GM21786 (cell line): ENCODE results near the gene PPP1R14C.

Source experiments
- ATAC-seq: cut with Tn5 transposase; IDR thresholded peaks from one replicate; pipeline ENCODE4 v1.9.1; 2021; ENCODE audit not compliant: unreplicated experiment

PPP1R14C gene

DNA sequence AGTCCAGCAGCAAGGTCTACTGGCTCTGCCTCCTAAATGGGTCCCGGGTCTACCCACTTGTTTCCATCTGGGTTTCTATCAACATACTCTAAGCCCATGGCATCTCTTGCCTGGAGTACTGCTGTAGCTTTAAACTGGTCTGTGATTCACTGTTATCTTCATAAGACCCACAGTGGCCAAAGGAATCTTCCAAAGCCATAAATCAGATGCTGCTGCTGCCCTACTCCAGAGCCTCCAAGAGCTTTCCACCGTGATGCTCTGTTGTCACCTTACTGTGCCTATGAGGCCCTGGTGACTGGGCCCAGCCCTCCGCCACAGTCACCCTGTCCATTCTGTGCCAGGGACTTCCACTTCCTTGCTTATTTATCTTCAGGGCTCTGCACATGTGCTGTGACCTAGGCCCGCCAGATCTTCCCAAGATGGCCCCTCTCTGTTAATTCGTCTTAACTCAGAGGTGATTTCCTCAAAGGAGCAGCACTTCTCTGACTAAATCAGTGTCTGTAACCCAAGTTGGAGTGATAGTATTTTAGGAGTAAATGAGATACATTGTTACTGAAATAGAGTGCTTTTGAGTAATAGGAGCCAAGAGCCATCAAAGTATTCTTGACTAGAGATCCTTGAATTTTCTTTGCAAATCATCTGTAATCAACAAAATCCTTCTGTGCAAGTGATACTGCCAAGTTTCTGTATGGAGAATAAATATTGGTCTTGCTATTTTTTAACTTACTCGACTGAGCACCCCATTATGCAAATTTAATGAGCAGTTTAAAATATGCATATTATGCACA is 102.5 kb downstream of the PPP1R14C start:
- ATAC-seq, result no peak

DNA sequence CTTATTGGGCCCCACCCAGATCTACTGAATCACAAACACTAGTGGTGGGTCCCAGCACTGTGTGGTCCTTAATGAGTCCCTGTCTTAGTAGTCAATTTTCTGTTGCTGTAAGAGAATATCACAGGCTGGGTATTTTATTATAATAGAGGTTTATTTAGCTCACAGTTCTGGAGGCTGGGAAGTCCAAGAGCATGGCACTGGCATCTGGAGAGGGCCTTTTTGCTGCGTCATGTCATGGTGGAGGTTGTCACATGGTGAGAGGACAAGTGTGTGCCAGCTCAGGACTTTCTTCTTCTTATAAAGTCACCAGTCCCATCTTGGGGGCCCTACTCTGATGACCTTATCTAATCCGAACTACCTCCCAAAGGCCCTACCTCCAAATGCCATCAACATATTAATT is 105.0 kb downstream of the PPP1R14C start:
- ATAC-seq, result no peak

DNA sequence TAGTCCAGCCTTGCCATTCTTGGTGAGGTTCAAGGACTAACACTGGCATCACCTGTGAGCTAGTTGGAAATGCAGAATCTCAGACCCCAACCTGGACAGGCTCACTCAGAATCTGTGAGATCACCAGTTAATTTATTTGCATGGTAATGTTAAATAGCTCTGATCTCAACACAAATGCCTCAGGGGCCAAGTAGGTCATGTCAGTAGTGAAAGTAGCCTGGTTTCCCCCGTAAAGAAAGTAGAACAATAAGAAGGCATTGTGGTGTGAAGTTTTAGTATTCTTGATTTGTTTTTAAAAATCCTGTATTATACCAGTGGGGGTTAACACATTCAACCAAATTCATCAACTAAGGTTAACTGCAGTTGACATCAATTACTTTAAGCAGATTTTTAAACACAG is 105.5 kb downstream of the PPP1R14C start:
- no peak for ATAC-seq

- no peak for ATAC-seq
Observed at GRCh38 chr6:150249261-150249660, 106.4 kb downstream of the PPP1R14C start.

DNA sequence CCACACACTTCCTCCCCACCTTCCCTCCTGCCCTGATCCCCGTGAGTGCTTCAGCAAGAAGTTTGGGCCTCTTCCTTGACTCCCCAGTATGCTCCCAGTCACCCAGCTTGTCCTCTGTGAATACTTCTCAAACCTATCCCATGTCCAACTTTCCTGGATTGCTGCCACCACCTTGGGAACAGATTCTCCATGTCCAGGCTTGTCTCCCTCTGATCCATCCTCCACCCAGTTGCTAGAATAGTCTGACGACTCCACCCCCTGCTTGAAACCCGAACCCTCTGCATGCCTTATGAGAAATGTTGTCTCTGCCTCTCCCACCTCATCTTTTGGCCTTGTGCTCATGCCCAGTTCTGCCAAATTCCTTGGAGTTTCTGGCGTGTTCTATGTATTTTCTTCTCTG is 108.0 kb downstream of the PPP1R14C start:
- ATAC-seq, result no peak

DNA sequence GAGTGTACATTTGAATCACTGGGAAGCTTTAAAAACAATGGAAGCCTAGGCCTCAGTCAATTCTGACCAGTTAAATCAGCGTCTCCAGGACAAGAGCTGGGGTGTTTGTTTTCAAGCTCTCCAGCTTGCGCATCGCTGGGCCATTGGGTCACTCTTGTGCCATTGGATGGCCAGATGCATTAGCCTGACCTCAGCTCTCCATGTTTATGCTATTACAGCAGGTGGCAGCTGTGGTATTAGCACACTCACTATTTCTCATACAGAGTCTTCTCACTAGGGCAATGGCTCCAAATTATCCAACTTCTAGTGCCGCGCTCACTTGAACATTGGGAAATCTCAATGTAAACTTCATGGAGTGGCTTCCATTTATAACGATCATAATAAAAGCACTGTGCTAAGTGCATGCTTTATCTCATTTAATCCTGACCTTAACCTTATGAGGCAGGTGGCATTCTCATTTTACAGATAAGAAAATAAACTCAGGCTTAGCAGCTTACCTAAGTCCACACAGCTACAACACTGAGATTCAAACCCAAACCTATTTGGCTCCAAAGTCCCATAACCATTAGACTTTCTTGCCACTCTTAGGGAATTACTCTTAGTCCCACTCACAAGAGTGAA is 108.8 kb downstream of the PPP1R14C start:
- ATAC-seq, result no peak

DNA sequence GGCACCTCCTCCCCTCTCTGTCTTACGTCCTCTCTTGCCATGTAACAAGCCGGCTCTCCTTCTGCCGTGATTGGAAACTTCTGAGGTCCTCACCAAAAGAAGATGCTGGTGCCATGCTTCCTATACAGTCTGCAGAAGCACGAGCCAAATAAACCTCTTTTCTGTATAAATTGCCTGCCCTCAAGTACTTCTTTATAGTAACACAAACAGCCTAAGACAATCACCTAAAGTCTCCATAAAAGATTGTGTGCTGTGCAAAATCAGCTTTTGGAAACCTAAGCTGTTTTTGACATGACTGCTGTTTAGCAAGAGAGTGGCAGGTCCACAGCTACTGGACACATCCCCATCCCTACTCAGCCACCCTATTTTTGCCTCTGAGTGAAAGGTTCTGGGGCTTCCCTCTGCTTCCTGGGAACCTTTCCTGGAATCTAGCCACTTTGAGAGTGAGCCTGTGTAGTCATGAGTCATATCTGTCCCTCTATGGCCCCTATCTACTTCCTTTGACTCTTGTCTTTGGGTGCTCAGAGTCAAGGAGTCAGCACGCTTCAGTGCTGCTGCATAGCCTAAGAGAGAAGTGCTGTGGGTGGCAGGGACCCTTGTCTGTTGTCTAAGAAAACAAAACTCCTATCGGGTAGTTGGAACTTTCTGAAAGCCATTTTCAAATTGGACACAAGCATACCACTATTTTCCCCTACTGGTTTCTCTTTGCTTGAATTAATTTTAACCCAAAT is 110.0 kb downstream of the PPP1R14C start:
- ATAC-seq, result no peak

DNA sequence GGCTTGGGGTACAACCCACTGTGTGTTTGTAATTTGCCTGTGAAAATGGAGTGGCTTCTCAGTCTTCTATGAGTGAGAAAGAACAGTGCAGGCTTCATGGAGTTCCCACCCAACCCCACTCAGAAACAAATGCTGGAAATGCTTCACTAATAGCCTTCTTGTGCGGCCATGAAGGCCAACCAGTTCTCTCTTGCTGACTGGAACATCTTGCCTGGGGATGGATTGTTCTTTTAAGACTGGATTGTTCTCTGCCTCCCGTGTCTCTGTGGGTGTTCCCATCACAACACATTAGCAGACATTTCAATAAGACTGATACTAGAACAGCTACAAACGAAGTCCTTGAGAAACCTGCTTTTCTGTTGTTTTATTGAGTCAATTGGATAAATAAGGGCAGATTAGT is 110.6 kb downstream of the PPP1R14C start:
- ATAC-seq, result no peak

GRCh38 chr6:150254770-150255169 is 111.9 kb downstream of the PPP1R14C start:
- ATAC-seq, result no peak

- ATAC-seq, result no peak
Observed at GRCh38 chr6:150255840-150256239, 113.0 kb downstream of the PPP1R14C start.

DNA sequence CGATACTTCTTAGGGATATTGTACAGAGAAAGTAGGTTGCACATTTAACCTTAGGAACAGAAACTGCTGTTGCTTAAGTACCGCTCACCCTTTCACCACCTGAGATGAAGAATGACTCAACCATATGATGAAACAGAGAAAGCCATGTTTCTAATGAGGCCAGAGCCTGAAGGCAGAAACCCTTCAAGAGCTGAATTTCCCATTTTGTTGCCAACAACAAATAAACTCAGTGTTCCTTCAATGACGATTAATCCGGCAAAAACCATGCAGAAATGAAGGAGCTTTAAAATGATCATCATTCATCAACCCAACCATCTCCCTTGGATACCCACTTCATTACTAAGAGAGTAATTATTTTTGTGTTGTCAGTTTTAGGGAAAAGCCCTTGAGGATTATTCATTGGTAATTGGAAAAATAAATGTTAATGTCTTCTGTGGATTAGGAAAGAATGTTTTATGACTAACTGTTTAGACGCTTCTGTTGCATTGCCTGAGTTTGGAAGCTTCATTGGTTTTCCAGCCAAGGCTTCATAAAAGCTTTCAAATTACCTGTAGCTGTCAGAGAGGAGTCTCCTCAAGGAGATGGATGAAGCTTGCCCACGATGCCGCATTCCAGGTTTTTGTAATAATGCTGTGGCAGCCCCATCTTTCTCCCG is 113.9 kb downstream of the PPP1R14C start:
- ATAC-seq, result no peak

DNA sequence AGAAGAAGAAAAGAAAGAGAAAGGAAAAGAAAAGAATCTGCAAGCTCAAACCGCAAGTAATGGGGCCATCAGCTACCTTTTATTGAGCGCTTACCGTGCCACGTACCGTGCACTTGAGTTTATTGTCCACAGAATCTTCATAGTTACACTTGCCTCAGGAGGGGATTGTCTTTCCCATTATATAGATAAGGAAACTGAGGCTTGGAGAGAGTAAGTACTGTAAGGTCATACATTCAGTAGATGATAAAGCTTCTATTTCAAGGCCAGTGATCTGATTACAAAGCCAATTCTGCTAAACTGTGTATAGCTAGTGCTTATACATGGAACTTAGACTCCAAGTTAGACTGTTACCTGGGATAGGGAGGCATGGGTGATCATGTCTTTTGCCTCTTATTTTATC is 115.5 kb downstream of the PPP1R14C start:
- no peak for ATAC-seq

GRCh38 chr6:150260931-150261330 is 118.1 kb downstream of the PPP1R14C start:
- no peak for ATAC-seq

GRCh38 chr6:150261997-150262697 is 119.3 kb downstream of the PPP1R14C start:
- ATAC-seq, result no peak

DNA sequence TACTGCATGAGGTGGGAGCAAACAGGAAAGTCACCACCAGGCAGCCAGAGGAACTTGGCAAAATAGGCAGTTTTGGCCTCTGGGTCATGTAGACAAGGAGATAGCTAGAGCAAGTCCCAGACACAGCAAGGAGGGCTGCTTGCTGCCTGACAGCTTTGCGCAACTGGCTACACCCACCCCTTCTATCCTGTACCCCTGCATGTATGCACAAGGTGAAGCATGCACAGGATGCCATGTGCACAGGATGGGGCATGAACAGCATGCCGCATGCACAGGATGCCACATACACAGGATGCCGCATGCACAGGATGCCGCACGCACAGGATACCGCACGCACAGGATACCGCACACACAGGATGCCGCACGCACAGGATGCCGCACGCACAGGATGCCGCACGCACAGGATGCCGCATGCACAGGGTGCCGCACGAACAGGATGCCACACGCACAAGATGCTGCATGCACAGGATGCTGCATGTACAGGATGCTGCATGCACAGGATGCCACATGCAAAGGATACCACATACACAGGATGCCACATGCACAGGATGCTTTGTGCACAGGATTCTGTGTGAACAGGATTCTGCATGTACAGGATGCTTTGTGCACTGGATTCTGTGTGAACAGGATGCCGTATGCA is 121.0 kb downstream of the PPP1R14C start:
- no peak for ATAC-seq

- ATAC-seq, result no peak
Observed at GRCh38 chr6:150266309-150266708, 123.5 kb downstream of the PPP1R14C start.

- no peak for ATAC-seq
Observed at GRCh38 chr6:150266963-150267685, 124.3 kb downstream of the PPP1R14C start.

- no peak for ATAC-seq
Observed at GRCh38 chr6:150267686-150268561, 125.1 kb downstream of the PPP1R14C start.
